ENCODE data around the gene FAM149A.
A peak's percentile ranks its signal among the peaks of the same experiment; 100 is the strongest.

The FAM149A gene

DNA sequence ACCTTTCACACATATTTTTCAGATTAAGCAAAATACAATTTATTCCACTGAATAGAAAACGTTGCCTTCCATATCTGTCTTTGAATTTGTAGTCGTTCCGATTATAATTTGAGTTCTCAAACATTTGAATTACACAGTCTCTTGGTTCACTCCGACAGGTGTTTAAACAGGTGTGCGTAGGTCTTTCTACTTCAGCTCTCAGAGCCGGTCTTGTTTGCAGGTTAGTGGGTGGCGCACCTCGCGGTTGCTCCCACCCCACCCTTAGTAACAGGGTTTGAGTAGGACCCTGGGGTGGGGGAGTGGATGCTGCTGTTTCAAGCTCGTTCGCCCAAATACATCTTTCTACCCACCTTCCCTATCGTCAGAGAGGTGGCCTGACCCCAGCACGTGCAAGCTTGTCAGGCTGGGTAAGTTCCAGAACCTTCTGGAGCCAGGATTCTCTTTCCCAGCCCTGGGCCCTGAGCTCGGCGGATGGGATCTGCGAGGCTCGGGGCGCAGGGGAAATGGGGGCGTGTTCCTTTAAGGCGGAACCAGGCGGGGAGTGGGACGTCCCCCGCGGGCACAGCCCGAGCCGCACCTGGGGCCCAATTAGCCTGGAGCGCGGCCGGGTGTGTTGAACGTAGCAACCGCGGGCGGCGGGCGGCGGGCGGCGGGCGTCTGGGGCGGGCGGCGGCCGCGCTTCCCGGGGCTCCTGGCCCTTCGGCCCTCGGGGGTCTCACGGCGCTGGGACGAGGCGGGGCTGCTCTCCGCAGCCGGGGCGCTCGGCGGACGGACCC is at the start of gene FAM149A:
Gene FAM149A (plus strand): TSS at position 591 of the 776 bp plus-strand sequence.
- DNase-seq = no peak

DNA sequence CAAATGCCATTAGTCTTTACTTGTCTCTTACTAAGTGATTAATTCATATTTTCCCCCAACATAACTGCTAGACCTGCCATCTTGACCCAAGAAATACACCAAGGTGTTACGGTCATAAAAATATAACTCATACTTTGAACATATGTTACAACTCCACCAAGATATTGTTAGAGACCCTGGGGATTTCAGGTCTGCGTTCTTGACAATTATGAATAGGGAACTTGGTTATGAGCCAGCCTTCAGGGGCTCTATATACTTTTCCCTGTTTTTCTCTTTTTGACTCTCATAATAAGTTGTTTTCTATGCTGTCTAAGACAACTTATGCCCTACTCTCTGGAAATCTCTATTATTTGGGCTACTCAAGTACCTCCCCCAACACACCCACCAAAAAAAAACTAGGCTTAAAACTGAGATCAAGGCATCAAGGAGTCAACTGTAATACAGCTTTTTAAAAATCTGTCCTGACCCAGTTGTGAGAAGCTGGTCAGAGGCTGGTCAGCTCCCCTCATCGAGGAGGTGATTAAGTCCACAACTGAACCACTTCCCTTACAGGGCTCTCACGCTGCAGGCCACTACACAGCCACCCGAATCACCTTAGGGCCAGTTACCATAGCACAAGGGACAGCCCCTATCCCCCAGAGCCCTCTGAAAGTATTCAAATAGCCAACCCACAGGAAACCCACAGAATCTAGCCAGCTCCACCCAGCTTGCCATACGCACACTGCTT is 46.1 kb upstream of the FAM149A start:
- no peak for DNase-seq

DNA sequence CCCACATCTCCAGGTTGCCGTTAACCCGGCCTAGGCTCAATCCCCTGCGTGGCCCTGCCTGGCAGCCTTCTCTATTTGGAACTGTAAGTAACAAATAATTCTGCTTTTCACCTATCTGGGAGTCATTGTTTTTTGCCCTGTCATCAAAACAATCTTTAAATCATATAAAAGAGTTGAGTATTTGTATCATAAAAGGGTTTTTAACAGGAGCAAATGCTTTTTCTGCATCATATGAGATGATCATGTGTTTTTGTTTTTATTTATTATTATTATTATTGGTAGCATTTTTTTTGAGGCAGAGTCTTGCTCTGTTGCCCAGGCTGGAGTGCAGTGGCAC is 45.6 kb upstream of the FAM149A start:
- DNase-seq = no peak

DNA sequence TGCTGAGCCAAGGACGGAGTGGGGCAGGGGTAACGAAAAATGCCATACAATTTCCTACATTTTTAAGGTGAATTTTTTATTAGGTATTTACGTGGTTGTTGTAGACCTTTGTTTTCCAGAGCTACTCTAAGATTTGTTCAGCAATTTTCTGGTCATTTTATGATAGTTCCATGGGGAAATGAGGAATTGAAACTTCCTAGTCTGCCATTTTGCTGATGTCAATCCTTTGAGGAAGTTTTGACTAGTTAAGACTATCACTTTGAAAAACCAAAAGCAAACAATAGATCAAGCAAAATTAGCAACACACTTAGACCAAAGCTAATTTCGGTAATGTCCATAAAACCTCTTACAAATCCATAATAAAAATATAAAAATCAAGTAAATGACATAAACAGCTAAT is 42.6 kb upstream of the FAM149A start:
- DNase-seq = no peak

DNA sequence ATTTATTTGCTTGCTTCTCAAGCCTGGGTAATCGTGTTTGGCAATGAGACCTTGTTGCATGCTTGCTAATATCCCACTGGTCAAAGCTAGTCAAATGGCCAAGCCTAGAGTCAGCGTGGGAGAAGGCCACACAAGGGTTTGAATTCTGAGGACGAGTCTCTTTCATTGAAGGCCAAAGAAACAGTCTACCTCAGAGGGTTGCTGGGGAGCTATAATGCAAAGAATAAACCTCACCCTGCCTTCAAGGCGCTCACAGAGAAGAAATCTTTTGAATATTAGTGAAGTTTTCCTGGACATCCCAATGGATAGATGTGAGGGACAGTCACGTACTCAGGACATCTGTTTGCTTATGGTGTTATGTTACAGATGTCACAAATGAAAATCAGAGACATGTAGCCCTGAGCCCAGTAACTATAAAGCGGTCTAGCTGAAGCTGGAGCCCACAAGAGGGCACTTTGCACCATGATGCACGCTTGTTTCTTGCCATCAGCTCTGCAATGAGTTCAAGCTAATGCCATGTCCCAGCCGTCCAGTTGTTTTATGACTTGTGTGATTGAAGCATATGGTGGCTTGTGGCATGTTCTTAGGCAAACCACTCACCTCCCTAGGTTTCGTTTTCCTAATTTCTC is 36.6 kb upstream of the FAM149A start:
- peak; percentile 87 for DNase-seq

DNA sequence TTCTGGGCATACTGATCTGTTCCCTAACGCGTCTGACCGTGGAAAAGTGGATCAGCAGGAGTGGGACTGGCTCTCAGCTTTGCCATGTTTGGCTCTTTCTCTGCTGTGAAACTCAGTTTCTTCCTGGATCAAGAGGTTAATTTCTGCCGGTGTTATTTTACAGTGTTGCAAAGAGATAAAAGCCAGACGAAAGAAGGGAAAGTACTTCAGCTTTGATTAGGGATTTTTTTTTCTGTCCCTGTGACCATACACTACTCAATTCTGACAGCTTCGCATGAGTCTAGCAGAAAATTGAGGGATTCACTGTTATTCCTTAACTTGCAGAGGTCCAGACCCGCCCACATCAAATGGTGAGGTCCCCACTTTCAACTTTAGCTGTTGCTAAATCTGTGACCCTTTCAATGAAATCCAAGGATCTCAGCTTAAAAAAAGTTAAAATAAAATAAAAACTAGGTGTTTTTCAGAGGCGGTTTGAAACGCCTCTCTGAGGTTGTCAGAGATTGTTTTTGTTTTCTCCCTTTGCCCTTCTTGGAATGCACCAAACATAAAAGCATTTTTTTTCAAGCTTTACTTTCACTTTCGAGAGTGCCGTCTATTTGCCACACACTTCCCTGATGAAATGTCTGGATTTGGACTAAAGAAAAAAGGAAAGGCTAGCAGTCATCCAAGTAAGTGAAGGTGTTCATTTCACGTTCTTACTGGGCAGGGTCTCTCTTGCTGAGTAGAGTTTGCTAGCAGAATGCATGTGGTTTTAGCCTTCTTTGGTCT is 35.7 kb upstream of the FAM149A start, which contains the start of gene TLR3:
Gene TLR3 (plus strand): TSS at position 576 of the 768 bp plus-strand sequence. CDS start 7,464 bp downstream, outside the sequence.
- peak; percentile 87 for DNase-seq

DNA sequence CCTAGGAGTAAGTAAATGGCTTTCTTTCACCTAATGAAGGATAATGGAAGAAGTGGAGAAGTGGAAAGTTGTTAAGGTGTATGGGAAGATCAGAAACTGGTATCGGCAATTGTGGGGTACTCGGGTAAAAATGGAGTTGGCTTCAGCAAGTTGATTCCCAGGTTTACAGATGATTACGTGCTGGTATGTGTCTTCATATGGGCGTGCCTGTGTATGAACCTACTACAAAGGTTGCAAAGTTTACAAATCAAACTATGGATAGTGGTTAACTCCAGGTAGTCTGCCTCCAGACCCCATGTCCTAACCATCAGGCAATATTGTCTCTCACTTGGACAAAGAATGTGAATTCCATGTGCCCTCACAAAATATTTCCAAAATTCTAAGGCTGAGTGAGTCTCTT is 34.8 kb upstream of the FAM149A start:
- no peak for DNase-seq

DNA sequence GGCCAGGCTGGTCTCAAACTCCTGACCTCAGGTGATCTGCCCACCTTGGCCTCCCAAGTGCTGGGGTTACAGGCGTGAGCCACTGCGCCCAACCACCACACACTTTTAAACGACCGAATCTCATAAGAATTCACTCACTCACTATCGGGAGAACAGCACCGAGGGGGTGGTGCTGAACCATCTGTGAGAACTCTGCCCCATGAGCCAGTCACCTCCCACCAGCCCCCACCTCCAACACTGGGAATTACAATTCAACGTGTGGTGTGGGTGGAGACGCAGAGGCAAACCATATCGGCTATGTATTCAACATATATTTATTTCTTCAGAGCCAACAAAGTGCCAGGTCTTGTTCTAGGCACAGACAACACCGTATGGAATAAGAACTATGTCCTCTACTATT is 32.0 kb upstream of the FAM149A start:
- DNase-seq = no peak

DNA sequence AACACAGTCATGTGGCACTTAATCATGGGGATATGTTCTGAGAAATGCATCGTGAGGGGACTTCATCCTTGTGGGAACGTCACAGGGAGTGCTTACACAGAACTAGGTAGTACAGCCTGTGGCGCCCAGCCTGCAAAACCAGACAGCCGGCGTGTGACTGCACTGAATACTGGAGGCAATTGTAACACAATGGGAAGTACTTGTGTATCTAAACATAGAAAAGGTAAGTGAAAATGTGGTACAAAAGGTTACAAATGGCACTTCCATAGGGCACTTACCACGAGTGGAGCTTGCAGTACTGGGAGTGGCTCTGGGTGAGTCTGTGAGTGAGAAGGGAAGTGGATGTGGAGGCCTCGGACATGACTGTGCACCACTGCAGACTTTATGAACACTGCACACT is 30.3 kb upstream of the FAM149A start:
- DNase-seq = no peak

DNA sequence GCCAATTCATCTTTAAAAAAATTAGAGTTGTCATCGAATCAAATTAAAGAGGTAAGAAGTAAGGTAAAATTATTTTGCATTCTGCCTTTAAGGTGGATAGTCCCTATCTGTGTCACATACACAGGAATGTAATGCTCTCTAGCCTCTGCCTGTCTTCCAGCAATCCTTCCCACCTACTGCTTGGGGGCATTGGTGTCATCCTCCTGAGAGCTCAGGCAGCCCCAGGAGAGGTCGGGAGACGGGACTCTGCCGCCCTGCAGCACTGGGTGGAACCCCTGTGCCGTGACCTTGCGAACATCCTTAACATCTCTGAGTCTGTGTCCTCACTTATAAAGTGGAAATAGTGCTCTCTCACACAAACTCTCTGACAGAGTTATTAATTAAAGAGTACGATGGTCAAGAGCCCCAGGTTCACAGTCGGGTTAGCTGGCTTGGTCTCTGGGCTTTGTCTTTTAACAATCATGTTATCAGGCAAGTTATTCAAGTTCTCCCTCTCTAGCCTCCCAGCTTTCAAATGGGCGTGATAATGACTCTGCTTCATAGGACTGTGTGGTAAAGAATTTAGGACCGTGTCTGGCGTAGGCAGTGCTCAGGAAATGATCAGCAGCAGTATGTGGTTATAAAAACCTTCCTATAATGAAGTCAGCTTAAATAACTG is 25.4 kb upstream of the FAM149A start:
- DNase-seq = no peak

DNA sequence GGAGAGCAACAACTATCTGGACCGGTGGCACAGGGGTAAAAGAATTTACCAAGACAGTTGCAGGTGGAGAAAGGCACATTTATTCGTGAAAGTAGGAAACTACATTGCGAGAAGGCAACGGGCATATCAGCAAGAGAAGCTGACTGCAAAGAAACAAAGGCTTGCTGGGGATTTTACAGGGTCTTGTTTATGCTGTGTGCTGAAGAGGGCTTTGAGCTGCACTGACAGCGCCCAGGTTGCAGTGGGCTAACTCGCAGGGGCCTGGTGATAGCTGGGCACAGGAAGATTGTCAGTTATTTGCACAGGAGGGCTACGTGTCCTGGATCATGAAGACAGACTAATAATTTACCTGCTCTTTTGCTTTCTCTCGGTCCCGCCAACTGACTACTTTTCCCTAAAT is 24.8 kb upstream of the FAM149A start:
- no peak for DNase-seq

DNA sequence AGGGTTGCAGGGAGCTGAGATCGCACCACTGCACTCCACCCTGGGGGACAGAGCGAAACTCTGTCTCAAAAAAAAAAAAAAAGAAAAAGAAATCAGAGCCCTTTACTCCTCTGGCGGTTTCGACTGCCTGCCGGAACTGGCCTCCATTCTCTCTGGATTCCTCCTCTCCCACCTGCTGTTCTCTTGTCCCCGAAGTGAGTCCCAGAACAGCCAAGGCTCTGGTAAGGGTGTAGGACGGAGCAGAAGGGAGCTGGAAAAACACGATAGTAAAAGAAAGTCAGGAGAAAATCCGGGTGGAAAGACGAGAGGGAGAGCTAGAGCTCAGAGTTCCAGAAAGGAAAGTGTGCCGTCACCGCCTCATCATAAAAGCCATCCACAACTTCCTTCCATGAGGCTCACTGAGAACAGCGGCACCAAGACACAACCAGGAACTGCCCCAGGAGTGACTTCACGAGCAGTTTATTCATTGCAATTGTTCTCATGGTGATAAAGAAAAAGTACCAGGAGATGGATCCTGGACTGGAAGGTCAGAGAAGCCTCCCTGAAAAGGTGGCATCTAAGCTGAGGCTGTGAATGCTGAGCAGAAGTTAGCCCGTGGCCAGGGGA is 23.2 kb upstream of the FAM149A start:
- DNase-seq = no peak

DNA sequence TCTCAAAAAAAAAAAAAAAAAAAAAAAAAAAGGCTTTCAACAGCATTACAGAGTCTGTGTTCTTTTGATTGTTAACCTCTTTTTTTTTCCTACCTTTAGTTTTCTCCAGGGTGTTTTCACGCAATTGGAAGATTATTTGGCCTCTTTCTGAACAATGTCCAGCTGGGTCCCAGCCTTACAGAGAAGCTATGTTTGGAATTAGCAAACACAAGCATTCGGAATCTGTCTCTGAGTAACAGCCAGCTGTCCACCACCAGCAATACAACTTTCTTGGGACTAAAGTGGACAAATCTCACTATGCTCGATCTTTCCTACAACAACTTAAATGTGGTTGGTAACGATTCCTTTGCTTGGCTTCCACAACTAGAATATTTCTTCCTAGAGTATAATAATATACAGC is 22.3 kb upstream of the FAM149A start:
- DNase-seq = no peak

DNA sequence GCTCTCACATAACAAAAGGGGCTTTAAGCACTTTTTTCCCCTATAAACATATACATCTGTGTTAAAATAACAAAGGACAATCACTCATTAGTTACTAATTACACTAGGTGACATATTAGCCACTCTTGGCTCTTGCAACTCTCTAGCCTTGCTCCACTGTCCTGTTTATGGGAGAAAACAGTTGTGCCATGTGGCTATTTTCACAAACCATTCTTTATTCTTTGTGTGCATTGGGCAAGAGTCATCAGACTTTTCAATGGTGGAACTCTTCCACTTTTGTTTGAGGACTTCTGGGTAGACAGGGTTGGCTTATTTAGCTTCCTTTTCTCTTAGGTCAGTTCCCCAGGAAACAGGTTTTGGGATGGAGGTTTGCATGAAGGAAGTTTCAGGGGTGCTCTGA is 16.0 kb upstream of the FAM149A start:
- DNase-seq = no peak

DNA sequence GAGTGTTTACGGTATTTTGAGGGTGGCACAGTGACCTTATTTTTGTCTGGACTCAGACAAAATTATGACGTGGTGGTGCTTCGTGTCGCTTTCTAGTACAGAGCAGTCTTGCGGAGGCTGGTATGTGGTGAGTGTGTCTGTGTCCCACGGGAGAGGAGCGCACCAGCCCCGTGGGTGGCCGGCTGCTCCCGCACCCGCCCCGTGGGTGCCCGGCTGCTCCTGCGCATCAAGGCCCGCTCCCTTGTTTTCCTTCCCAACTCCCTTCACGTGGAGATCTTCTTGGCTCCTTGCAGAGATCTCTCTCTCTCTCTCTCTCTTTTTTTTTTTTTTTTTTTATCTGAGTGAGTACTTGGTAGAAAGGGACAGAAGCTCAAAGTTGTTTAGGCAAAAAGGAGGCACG is 12.2 kb upstream of the FAM149A start:
- no peak for DNase-seq

DNA sequence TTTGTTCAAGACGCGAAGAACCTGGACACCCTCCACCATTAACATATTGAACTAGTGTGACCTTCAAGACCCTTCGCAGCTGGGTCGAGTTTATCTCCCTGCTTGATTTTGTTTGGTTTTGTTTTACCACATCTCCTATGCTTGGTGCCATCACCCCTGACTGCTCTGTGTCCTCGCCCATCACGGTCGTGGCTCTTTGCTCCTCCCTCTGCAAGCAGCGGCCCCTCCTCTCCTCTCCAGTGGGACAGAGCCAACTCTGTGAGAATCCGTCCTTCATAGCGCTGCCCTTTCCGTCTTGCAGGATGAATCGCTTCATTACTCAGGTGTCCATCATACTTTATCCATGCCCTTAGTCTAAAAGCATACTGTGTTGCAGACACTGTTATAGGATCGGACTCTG is 9.1 kb upstream of the FAM149A start:
- no peak for DNase-seq

DNA sequence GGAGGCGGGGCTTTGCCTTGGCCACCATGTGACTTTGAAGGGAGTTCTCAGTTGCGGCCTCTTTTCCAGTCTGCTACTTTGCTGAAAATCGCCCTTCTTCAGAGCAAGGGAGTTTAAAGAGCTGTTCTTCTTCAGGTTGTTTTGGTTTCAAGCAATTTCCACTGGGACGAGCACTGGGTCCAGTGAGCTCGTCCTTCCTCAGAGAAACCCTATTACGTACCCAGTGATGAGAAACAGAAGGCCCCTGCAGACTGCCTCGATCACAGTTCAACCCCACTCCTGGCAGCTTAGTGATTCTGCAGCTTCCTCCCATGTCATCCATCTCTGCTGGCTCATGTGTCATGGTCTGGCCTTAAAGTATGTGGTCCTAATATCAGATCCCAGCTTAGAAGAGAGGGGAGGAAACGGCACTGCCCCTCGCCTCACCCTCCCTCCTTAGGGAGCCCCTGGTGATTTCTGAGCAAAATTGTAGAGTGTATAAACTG is 7.8 kb upstream of the FAM149A start:
- no peak for DNase-seq

DNA sequence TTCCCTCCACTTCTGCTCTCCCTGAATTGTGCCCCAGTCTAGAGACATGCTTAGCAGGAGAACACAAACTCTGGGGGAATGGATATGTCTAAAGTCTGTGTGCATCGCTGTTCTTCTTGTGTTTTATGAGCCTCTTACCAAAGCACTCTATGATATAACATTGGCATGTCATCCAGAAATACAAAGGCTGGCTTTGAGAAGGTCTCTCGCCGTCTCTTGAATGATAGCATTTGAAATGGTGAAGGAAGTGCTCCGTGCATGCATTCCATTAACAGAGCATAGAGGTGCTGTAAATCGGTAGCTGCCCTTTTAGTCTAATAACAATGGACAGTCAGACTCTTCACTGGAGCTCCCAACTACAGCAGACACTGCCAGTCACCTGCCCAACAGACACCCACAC is 7.1 kb upstream of the FAM149A start:
- no peak for DNase-seq

DNA sequence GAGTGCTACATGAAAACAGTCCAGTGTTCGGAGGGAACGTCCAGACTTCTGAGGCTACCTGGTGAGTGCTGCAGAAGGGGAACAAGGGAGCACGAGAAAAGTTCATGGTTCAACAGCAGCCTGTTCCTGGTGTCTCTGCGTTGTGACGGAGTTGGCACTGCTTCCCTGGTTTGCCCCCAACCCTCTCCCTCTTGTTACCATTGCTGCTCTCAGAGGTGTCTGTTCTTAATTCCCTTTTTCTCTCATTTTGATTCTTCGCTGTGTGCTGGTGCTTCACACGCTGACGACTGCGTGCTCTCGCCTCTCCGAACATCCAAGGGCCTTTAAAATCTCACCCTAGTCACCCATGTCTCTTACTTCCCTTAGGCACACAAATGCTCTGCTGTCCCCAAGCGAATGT is 1.6 kb upstream of the FAM149A start:
- DNase-seq = no peak

DNA sequence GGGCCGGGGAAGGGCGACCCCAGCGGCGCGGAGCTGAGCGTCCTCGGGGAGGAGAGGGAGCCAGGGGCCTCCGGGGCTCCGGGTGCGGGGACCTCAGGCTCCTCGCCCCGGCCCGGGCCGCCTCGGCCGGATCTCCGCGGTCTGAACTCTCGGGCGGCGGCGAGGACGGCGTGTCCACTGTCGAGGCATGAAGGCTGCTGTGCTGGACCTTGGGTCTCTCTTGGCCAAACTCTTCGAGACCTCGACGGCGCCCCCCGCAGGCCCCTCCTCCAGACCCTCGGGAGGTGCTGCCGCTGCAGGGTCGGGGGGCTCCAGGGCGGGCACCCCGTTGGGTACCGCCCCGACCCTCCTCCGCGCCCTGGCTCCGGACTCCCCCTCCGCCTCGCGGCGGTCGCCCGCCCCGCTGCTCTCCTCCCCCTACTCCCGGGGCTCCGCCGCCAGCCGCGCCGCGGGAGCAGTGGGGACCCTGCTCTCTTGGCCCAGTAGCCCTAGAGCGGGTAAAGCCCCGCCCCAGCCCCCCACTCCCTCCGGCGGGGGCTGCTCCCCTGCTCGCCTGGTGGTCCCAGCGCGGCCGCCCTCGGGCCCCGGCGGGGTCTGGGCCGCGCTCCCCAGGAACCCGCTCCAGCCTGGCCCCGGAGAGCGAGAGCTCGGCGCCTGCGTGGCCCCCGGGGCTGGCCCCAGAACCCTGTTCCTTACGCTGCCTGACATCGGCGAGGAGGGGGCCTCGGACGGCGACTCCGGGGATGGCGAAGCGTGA is 564 bp downstream of the FAM149A start:
- no peak for DNase-seq

DNA sequence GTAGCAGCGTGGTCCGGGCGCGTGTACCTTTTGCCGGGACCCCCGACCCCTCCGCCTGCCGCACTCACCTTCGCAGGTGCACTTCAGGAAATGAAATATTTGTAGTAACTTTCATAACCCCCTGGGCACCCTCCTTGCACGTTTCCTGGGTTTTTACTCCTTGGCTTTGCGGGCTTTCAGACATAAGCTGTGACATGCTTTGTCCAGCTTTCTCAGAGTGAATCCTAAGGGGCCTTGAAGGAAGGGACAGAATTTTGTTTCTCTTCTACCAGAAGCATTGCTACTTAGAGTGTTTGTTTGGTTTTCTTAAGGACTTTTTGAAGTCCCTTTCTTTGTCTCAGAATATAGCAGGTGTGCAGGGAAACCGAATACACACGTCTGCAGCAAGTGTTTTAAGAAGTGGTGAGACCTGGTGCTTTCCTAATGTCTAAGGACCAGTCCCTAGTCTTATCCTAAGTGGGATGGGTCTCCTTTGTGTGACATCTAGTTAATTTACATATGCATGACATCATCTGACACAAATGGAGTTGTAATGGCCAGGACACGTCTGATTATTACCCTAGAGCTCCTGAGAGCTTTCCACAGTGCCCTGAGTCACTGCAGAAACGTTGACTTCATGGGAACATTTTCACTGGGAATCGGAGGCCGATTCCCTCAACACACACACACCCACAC is 1.3 kb downstream of the FAM149A start:
- DNase-seq = no peak

Measured in OCI-M1 (cell line).